ENCODE results near the gene JKAMP. TPM values are rescaled to one million over a fixed set of nuclear protein-coding genes. Genes with fewer than 3 reads are reported as not detected.

Gene JKAMP
- total and polyA plus RNA-seq, 2 of the 8 experiments (the other 6 are each of a cell fraction or from before 2014, with no cell fraction given) = 34.9 to 182 TPM

GRCh38 chr14:59500732-59501131 lies 16.4 kb downstream of the JKAMP start (continued):
- no peak for TF ChIP-seq ATF2 (IDR thresholded peaks at IDR 0.05; ENCODE audit: low read length)
- no peak for TF ChIP-seq CBX8 (IDR thresholded peaks at IDR 0.05; ENCODE audit: borderline replicate concordance, low read depth, low read length)
- no peak for TF ChIP-seq PHF8 (conservative IDR thresholded peaks at IDR 0.05; ENCODE audit: low read depth, low read length)
- no peak for TF ChIP-seq RXRA (IDR thresholded peaks at IDR 0.05; ENCODE audit: insufficient read depth, low read depth, low read length)
- TF ChIP-seq TCF12 (IDR thresholded peaks at IDR 0.05; ENCODE audit: low read depth, low read length) = no peak
- TF ChIP-seq SP2 (IDR thresholded peaks at IDR 0.05; ENCODE audit: low read length) = no peak

All from H1 (cell line).